Activated gamma-delta T cell (primary cell): ENCODE results near the gene ZNF764.

Experiments
- DNase-seq: peaks from one replicate; lab custom pipeline; 2025; lab: John Stamatoyannopoulos, UW

The ZNF764 gene

DNA sequence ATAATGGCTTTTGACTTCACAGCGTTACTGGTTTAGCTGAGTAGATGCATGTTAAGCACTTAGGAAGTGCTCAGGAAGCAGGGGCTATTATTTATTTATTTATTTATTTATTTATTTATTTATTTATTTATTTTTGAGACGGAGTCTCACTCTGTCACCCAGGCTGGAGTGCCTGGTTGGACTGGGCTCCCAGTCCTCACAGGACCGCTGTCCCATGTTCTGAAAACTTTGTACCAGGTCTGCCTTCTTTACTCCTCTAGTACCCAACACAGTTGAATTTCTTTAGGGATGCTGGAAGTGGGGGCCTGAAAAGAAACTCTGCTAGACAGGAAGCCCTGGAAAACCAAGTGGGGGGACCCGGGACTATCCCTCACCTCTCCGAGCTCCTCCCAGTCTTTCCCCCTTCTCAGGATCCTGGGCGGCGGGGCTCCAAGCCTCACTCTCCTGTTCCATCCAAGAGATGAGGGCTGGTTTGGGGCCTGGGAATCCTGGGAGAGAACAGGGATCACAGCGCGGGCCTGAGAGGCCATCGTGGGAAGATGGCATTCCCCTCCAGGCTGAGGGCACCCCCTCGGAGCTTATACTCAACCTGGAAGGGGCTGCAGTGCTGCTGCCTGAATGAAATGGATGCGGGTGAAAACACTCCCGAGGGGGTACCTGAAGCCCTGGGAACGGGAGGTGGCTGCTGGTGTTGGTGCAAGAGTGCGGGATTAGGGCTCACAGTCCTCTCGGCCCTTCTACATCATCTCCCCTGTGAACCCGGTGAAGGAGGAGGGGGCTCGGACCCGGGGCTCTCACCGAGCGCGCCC, 12.7 kb upstream of the ZNF764 start:
- DNase-seq: no peak

DNA sequence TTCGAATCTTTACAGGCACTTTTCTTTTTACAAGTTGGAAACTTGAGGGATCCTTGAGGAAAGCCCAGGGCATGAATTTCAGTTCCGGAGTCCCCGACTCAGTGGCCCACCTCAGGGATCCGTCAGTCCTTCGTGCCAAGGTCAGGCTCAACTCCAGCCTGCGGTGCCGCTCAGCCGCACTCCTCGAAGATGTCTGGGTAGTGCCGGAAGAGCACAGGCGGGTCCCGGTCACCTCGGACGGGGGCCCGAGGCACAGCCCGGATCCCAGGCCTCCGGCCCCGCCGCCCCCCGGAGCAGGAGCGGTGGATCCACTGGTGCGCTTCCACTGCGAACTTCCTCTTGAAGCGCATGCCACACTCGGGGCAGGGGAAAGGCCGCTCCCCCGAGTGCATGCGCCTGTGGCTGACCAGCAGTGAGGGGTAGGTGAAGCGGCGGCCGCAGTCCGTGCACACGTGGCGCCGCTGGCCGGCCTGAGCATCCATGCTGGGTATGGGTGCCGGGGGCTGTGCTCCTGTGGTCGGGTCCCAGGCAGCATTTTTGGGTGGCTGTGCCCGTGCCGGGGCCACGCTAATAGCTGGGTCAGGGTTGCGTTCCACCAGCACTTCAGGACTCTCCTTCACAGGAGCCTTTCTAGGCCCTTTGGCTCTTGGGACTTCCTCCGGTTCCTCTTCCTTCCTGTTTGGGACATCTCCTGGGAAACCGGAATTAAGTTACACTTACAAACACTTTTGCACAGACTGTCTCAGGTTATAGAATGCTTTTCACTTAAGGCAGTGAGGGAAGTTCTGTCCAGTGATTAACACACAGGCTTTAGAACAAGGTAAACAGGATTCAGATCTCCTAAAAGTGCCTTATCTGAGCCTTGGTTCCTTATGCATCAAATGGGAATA, 11.8 kb upstream of the ZNF764 start:
- DNase-seq: no peak

DNA sequence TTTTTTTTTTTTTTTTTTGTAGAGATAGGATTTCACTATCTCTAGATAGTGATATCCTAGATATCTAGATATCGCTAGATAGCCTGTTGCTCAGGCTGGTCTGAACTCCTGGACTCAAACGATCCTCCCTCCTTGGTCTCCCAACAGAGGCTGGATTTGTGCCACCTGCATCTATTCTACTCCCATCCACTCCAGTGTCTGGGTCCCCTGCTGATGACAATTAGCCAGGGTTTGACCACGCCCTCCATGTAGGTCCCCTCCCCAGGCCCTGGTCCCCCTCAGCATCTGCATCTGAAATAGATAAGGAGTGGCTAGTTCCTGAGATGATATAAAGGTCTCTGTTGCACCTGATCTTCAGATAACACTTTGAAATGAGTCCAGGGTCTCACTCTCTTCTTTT, 11.1 kb upstream of the ZNF764 start:
- DNase-seq: no peak

DNA sequence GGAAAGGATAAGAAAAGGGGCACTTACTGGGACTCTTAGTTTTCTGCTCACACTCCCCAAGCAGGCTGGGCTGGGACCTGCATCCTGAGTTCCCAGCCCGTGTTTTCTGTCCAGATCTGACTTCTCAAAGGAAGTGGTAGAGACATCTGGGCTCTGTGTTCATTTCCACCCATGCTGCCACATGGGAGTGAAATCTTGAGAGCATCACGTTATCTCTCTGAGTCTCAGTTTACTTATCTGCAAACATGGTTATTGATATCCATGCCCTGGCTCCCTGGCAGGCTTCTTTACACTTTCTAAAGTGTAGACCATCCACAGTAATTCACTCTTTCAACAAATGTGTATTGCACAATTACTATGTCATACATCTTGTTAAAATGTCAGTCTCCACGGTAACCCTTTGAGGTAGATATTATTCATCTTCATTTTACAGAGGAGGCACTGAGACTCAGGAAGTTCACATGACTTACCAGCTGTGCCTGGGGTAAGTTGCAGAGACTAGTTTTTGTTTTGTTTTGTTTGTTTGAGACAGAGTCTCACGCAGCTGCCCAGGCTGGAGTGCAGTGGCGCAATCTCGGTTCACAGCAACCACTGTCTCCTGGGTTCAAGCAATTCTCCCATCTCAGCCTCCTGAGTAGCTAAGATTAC, 9.9 kb upstream of the ZNF764 start:
- DNase-seq: no peak

DNA sequence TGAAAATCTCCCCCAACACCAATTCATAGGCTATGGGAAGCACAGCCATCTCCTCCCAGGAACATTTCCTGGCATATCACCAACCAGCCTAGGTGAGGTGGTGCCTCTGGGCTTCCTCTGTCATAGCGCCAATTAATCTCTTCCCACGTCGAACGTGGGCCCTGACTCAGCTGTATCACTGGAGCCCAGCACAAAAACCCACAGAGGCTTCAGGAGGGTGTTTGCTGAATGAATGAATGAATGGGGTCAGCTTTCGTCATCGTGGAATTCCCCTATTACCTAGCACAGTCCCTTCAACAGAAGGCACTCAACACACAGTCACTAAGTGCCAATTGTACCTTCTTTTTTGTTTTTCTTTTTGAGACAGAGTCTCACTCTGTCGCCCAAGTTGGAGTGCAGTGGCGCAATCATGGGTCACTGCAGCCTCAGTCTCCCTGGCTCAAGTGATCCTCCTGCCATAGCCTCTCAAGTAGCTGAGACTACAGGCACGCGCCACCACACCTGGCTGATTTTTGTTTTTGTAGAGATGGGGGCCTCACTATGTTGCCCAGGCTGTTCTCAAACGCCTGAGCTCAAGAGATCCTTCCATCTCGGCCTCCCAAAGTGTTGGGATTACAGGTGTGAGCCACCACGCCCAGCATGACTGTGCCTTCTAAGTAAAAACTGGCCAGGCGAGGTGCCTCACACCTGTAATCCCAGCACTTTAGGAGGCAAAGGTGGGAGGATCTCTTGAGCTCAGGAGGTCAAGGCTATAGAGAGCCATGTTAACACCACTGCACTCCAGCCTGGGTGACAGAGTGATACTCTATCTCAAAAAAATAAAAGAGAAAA, 9.2 kb upstream of the ZNF764 start:
- no peak for DNase-seq

DNA sequence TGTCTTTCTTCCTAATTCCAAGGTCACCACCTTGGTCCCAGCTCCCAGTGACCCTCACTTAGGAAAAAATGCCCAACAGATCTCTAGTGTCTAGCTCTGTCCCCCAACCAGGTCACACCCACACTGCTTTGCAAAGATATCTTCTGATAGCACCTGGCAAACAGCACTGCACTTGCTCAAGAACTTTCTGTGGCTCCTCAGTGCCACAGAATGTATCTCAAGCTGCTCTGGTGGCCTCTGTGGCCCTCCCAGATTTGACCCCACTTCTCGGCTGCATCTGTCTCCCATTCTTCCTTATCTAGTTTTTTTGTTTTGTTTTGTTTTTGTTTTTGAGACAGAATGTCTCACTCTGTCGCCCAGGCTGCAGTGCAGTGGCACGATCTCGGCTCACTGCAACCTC, 8.4 kb upstream of the ZNF764 start:
- no peak for DNase-seq

DNA sequence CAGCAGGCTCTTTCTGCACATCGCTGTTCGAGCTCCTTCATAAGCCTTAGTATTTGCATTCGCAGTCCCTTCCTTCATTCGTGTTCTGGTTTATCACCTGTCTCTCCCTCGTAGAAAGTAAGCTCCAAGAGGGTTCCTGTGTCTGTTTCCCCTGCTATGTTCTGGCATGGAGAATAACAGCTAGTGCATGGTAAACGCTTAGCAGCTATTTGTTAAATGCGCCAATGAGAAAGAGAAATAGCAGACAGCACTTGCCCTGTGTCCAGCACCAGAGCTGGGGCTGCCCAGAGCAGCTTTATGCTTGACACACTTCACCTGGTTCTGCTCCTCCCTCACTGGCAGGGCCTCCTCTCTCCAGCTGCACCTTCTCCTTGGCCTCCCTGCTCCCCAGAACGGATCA, 7.8 kb upstream of the ZNF764 start:
- DNase-seq: no peak

DNA sequence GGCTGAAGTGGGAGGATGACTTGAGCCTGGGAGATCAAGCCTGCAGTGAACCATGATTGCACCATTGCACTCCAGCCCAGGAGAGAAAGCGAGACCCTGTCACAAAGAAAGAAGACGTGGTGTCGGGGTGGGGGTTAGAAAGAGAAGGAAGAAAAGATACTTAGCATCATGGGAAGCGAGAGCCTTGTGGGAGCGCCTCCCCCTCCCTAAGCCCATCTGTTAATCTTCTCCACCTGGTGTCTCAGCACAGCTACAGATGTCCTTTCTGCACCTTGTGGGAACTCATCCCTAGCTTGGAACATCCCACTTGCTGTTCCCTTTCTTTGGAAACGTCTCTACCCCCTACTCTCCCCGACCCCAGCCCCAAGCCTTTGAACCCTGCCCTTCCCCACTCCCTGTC, 7.4 kb upstream of the ZNF764 start:
- no peak for DNase-seq

DNA sequence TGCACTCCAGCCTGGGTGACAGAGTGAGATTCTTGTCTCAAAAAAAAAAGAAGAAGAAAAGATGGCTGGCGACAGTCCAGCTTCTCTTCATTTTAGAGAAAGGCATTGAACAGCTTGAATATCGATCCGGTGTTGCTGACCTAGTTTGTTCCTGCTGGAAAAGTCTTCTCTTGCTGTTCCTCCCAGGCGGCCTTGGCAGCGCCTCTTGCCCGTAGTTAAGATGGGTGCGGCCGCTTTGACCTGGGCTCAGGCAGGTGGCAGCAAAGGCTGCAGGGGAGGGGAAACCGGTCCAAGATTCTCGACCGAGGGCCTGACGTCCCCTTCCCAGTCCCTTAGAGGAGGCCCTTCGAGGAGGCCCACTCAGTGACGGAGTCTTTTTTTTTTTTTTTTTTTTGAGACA, 3.8 kb upstream of the ZNF764 start:
- DNase-seq: no peak

DNA sequence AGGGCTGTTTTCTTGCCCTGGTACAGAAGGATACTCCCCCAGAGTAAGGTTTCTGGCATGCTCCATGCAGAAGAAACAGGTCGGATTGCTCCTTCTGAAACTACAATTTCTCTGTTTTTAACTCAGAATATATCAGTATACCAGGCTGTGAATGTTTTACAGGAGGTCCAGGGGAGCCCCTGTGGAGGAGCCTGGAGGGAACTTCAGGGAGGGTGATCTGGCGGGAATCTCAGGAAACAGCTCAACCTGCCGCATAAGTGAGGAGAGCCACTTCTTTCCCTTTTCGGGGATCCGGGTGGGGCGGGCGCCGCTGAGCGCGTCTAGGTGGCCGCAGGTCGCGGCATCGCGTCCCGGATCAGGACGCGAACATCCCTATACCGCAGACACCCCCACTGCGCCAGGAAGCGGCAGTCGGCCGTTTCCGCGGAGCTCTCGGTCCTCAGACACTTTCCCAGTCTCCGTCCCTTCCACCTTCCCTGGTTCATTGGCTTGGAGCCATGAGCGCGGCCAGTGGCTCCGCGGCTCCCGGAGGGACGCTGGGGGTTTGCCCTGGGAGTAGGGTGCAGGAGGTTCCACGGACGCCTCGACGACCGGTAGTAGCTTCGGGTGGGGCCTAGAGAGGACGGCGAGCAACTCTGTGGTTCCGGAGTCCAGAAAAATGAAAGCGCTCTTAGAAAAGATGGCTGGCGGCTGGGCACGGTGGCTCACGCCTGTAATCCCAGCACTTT, 3.1 kb upstream of the ZNF764 start:
- no peak for DNase-seq

DNA sequence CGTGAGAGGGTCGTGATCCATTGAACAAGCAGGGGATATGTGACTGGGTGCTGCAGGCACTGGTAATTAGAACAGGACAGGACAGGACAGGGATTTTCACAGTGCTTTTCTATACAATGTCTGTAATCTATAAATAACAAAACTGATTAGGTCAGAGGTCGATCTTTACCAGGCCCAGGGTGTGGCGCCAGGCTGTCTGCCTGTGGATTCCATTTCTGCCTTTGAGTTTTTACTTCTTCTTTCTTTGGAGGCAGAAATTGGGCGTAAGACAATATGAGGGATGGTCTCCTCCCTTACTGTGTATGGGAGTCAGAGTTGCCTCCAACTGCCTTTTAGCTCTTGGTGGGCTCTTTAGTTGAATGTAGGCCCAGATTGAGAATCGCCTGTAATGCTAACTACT, 1.5 kb upstream of the ZNF764 start:
- no peak for DNase-seq

DNA sequence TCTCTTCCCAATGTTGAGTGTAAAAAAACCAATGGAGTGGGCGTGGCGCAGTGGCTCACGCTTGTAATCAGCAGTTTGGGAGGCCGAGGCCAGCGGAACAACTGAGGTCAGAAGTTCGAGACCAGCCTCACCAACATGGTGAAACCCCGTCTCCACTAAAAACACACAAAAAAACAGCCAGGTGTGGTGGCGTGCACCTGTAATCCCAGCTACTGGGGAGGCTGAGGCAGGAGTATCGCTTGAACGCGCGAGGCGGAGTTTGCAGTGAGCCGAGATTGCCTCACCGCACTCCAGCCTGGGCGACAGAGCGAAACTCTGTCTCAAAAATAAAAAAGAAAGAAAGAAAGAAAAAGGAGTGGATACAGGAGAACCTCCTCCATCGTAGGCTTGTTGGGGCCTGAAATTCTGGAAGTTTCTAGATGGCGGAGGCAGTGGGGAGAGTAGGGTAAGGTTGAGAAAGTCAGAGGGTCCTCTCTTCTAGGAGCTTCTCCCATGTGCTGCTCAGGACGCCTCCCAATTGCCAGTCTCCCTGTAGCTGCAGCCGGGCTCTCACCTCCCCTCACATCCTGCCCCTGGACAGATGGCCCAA, 709 bp upstream of the ZNF764 start:
- no peak for DNase-seq

DNA sequence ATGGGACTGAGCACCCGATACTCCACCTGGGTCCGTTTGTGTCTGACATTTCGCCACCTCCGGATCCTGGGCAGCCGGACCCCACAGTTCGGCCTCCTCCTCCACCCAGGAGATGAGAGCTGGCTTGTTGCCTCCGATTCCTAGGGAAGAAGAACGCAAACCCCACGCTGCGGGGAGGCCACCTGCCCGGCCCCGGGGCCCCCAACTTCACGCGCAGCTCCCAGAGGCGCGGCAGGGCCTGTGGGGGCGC, 542 bp downstream of the ZNF764 start:
- no peak for DNase-seq

DNA sequence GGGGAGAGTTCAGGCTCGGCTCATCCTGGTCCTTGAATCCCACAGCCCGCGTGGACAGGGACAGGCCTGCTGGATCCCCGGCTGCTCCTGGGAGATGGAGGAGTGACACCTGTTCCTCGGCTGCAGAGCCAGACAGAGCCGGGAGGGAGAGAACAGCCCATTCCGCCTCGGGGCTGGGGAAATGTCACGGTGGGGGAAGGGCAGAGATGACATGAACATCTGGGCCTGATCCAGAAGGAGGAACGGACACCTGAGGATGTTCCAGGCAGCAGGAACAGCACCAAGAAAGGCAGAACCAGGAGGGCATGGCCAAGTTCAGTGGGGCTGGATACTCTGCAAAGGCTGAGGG, 2.1 kb downstream of the ZNF764 start:
- DNase-seq: no peak

DNA sequence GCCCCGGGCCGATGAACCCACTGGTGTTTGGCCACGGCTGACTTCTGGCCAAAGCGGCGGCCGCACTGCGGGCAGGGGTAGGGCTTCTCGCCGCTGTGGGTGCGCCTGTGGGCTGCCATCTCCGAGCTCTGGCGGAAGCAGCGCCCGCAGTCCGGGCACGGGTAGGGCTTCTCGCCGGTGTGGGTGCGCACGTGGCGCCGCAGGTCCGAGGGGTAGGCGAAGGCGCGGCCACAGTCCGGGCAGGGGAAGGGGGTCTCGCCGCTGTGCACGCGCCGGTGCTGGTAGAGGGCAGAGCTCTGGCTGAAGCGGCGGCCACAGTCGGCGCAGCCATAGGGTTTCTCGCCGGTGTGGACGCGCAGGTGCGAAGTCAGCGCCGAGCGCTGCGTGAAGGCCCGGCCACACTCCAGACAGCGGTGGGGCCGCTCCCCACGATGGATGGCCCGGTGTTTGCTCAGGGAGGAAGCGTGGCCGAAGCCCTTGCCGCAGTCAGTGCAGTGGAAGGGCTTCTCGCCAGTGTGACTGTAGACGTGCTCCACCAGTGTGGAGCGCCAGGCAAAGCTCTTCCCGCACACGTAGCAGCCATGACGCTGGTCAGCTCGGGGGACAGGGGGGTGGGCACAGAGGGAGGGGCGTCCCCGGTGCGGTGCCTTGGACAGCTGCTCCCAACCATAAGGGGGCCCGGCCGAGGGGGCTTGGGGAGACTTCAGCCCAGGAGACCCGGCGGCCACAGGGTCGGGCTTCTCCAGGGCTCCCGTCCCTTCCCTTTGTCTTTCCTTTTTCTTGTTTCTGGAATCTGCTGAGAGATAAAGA, 2.7 kb downstream of the ZNF764 start:
- DNase-seq: no peak

DNA sequence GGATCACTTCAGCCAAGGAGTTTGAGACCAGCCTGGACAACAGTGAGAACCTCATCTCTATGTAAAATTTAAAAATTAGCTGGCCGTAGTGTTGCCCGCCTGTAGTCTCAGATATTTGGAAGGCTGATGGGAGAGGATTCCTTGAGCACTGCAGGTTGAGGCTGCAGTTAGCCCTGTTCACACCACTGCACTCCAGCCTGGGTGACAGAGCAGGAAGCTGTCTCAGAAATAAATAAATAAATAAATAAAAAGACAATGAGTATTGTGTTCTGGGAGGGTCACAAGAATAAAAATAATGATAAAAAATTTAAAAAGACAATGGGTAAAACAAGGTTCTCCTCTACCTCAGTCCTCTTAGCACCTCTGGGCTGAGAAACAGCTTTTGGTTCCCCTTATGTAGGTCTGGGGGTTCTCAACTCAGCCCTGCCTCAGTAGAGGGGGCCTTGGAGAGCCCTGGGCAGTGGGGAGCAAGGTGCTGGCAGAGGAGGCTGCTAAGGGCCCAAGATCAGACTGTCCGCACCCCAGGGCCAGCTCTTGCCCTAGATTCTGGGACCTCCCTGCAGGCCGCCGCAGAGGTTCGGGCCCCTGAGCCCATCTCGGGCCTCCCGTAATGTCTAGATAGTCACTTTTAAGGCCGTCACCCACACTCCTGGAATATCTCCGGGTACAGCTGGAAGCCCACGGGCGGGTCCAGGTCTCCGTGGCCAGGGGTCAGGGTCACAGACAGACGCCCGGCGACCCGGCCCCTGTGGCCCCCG, 3.4 kb downstream of the ZNF764 start:
- no peak for DNase-seq

DNA sequence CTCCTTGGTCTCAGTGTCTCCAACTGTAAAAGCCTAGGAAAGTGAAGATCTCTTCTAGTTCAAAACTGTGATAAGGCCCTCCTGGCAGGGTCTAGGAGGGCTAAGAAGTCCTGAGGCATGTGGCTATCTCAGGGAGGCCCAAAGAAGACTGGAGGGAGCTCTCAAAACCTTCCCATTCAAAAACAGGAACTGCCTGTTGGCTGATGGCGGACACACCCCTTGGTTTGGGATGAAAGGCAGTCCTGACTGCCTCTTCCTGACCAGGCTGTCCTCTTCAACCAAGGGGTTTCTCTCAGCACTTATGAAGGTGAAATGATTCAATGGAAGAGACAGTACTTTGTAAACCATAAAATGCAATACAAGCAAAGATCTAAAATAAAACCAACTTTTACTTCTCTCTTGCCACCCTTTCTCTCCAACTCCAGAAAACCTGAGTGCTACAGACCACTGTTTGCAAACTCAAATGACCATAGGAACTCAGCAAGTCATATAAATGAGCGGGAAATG, 4.7 kb downstream of the ZNF764 start:
- no peak for DNase-seq

DNA sequence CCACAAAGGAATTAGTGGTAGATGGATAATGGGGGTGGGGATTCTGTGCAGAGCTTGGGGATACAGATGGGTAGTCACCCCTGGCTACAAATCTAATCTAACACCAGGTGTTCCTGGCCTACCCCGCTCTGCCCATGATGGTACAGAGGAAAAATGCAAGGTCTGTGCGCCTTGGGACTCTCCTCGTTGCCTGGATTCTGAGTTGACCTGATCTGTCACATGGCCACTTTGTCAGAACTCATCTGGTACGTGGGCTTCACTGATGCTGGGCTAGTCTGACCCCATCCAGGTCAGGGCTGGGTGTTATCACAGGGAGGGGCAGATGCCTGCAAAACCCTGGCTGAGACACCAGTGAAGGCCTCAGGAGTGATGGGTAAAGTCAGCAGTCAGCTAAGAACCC, 5.2 kb downstream of the ZNF764 start:
- no peak for DNase-seq

DNA sequence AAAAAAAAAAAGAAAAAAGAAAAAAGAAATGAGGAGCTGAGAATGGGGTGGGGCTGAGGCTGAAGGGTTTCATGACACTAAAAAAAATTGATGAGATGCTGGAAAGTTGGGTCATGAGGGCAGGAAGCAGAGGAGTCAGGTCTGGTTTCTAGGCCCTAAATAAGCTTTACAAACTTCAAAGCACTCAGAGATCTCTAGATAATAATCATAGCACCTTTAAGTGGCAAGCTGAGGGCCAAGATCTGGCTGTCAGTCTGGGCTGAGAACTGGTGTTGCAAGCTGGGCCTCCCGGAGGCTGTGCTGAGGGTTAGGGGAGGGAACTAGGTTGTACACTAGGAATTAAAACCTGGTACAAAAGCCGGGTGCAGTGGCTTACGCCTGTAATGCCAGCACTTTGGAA, 6.4 kb downstream of the ZNF764 start:
- DNase-seq: no peak
